Osteocyte (in vitro differentiated cells): ENCODE data around the gene ARL15. TPM values are rescaled to one million over a fixed set of nuclear protein-coding genes. Genes with fewer than 3 reads are reported as not detected.

Source experiments
- DNase-seq: peaks from one replicate; pipeline ENCODE4 v3.0.0; 2021; ENCODE audit warnings: mixed read lengths; ENCODE audit not compliant: unreplicated experiment; ENCODE audit errors: extremely low spot score
- H3K27ac Mint-ChIP-seq: one replicate; pipeline ENCODE4 v1.8.0; 2021; ENCODE audit warnings: mild to moderate bottlenecking, mixed read lengths; ENCODE audit not compliant: unreplicated experiment
- H3K27me3 Mint-ChIP-seq: one replicate; pipeline ENCODE4 v1.8.0; 2021; ENCODE audit warnings: mixed read lengths; ENCODE audit not compliant: unreplicated experiment
- H3K36me3 Mint-ChIP-seq: one replicate; pipeline ENCODE4 v1.8.0; 2021; ENCODE audit warnings: mixed read lengths; ENCODE audit not compliant: unreplicated experiment
- H3K4me1 Mint-ChIP-seq: one replicate; pipeline ENCODE4 v1.8.0; 2021; ENCODE audit warnings: mixed read lengths; ENCODE audit not compliant: unreplicated experiment
- H3K4me3 Mint-ChIP-seq: one replicate; pipeline ENCODE4 v1.8.0; 2021; ENCODE audit warnings: mild to moderate bottlenecking, moderate library complexity, mixed read lengths; ENCODE audit not compliant: unreplicated experiment
- H3K9me3 Mint-ChIP-seq: one replicate; pipeline ENCODE4 v1.8.0; 2021; ENCODE audit warnings: mixed read lengths; ENCODE audit not compliant: unreplicated experiment
- CTCF ChIP-seq: fragments of 200-600 bp; sonication (generic); IDR thresholded peaks from 2 replicates; pipeline ENCODE4 v1.5.0; 2021; ENCODE audit warnings: antibody characterized with exemption, mild to moderate bottlenecking, moderate library complexity
- total RNA-seq: library from RNA; stranded (reverse); gene quantifications from 2 replicates; pipeline ENCODE4 v1.2.1, GENCODE V29; 2021

Gene ARL15
- total RNA-seq, 1 donor from 2014 or later, result 16.6 TPM

- Mint-ChIP-seq H3K4me3 (no peak overlapping the region), H3K27ac (no peak overlapping the region), H3K27me3 (no peaks in the 10 kb centered on the region), H3K4me1 (no peaks in the 10 kb centered on the region), H3K36me3 (no peaks in the 10 kb centered on the region), H3K9me3 (no peaks in the 10 kb centered on the region)
- no peak for TF ChIP-seq CTCF
- DNase-seq, result no peak
Observed at GRCh38 chr5:53922508-53923498, 387.6 kb downstream of the ARL15 start.

DNA sequence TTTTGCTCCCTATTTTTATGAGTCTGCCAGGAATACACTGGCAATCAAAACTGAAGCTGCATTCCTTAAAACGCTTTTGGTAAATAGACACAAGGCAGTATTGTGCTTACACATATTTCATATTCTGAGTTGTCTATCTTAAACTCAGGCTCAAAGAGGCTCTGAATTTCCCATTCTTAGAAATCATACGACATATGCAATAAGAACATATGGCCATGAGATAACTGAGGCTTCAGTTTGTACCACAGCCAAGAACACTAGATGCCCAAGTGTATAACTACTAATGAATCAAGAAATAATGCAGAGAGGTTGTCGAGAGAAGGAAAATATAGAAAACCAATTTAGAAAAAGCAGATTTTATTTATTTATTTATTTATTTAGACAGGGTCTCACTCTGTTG lies 392.5 kb downstream of the ARL15 start:
- H3K27me3 Mint-ChIP-seq, result no peaks in the 10 kb centered on the region
- DNase-seq, result no peak
- H3K9me3 Mint-ChIP-seq, result no peaks in the 10 kb centered on the region

DNA sequence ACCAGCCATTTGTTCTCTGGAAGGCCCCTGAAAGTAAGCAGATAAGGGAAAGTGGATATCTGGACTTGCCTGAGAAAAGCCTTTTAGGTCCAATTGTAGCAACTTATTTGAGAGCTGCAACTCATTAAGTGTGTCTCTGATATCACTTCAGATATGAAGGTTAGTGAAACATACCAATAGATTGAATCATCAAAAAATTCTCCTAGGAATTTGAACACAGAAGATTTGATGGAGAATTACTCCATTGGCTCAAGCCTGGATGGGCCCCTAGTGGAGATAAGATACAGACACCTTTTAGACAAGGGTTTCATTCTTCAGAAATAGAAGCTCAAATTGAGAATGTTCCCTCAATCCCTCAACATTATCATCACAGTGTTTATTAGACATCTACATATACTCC lies 393.3 kb downstream of the ARL15 start:
- Mint-ChIP-seq H3K36me3 (no peaks in the 10 kb centered on the region), H3K27ac (no peak overlapping the region), H3K4me1 (no peaks in the 10 kb centered on the region), H3K9me3 (no peaks in the 10 kb centered on the region), H3K4me3 (no peak overlapping the region), H3K27me3 (no peaks in the 10 kb centered on the region)
- no peak for DNase-seq
- no peak for TF ChIP-seq CTCF

More for the DNA sequence above, 392.5 kb downstream of the ARL15 start:
- no peak overlapping the region for H3K27ac Mint-ChIP-seq
- no peak for TF ChIP-seq CTCF
- no peaks in the 10 kb centered on the region for H3K4me1 Mint-ChIP-seq
- no peak overlapping the region for H3K4me3 Mint-ChIP-seq
- no peaks in the 10 kb centered on the region for H3K36me3 Mint-ChIP-seq

- Mint-ChIP-seq H3K9me3 (no peaks in the 10 kb centered on the region), H3K36me3 (no peaks in the 10 kb centered on the region), H3K4me1 (no peaks in the 10 kb centered on the region), H3K4me3 (no peak overlapping the region), H3K27ac (no peak overlapping the region), H3K27me3 (no peaks in the 10 kb centered on the region)
- no peak for DNase-seq
- no peak for TF ChIP-seq CTCF
Observed at GRCh38 chr5:53915120-53915519, 395.3 kb downstream of the ARL15 start.

DNA sequence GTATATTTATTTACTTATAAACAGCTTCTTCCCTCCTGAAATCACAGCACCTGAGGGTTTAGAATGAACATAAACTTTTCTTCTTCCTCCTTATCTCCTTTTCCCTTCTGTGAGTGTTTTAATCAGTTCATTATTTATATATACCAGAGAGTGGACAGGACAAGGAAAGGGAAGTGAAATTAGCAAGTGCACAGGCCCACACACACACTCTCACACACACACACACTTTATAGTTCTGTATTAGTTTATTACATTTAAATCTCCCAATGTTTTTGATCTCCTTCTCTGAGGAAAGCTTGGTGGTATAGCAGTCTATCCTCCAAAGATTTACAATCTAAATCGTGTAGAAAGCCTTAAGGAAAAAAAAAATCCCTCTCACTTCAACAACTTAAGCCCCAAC lies 396.4 kb downstream of the ARL15 start:
- Mint-ChIP-seq H3K36me3 (no peaks in the 10 kb centered on the region), H3K27ac (no peak overlapping the region), H3K4me1 (no peaks in the 10 kb centered on the region), H3K27me3 (no peaks in the 10 kb centered on the region), H3K9me3 (no peaks in the 10 kb centered on the region), H3K4me3 (no peak overlapping the region)
- no peak for TF ChIP-seq CTCF
- no peak for DNase-seq
